Fibroblast of the conjunctiva (primary cell): ENCODE data around the gene TCIRG1.
A peak's percentile ranks its signal among the peaks of the same experiment; 100 is the strongest.

Experiments used
- DNase-seq: peaks from one replicate; pipeline ENCODE4 v3.0.0-alpha.2; 2010; ENCODE audit warnings: low read depth

TCIRG1 gene

DNA sequence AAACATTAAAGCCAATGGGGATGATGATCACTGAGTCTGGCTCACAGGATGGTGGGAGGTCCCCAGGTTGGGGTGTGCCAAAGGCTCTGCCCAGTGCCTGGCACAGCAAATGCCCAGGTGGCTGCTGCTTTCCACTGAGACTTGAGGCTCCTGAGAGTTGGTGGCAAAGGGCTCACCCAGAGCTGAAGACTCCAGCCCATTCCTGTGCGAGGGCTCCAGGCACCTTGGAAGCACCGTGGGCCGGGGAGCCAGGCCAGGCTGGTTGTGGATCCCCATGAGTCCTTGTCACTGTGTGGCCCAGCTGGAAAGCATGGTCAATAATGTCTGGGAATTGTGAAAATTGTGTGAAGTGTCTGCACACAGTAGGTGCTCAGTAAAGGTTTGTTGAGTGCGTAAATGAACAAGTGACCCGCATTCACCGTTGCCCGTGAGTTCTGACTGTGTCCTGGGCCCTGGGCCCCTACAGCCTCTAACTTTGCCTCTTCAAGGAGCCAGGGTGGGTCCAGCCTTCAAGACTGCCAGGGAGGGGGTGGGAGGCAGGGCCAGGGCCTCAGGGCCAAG, 32.1 kb upstream of the TCIRG1 start:
- DNase-seq: no peak

DNA sequence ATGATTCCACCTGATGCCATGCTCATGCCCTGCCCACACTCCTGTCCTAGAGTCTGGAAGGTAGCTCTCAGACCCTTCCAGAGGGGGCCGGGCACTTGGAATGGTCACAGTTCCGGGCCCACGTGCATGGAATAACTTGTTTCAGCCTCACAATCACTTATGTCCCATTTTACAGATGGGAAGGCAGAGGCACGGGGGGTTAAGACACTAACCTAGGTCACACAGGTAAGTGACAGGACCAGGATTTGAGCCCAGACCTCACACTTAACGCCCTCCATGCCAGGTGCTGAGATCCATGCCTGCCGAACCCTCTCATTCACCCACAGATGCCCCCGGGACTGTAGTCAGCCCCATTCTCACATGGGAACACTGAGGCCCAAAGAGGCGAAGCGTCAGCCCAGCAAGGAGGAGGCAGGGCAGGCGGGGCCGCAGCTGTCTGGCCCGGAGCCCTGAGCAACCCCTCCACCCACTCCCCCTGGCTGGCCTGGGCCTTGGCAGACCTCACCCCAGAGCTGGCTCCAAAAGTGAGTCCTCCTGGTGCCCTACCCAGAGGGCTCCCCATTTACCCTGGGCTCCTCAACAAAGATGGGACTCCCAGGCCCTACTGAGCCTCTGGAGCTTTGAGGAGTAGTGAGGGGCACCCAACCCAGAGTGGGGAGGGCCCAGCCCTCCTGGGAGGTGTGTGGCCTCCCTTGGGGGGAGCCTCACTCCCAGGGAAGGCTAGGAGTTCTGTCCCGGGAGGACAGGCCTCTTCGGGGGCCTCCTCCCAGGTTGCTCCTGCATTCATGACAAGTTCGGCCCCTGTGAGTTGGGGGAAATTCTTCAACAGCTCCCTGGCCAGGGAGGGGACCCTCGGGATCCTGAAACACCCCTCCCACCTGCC, 31.1 kb upstream of the TCIRG1 start:
- no peak for DNase-seq

DNA sequence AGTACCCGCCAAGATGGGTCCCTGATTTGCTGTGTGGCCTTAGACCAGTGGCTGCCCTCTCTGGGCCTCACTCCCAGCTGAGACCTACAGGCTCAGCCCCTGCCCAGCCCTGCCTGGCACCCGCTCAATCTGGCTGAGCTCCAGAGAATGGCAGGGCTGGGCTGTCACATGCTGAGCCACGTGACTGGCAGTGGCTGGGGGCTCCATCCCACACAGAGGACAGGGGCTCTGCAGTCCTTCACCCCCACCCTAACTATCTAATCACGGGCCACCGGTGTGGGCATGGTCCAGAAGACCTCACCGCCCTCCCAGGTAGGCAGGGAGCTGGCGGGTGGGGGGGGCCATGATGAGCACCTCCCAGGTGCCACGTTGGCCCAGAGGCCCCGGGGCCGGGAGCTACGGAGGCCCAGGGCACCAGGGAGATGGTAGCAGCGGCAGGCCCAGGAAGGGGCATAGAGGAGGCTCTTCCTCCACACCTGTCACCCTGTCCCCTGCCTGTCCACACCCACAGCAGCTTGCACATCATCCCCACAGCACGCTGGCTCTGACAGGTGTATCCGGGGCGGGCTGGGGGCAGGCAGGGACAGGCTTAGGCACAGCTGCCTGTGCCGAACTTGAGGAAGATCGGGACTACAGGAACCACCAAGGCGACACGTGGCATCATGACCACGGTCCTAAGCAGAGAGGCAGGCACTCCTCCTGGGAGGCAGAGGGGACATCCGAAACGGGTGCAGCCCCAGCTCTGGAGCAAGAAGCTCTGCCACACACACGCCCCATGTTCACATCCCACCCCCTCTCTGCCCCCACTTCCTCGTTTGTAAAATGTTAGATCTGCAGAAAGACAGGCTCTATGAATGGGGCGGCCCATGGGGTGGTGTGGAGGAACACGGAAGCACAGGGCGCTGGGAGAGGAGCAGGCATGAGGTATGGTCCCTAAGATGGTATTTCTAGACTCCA, 30.2 kb upstream of the TCIRG1 start:
- DNase-seq: no peak

DNA sequence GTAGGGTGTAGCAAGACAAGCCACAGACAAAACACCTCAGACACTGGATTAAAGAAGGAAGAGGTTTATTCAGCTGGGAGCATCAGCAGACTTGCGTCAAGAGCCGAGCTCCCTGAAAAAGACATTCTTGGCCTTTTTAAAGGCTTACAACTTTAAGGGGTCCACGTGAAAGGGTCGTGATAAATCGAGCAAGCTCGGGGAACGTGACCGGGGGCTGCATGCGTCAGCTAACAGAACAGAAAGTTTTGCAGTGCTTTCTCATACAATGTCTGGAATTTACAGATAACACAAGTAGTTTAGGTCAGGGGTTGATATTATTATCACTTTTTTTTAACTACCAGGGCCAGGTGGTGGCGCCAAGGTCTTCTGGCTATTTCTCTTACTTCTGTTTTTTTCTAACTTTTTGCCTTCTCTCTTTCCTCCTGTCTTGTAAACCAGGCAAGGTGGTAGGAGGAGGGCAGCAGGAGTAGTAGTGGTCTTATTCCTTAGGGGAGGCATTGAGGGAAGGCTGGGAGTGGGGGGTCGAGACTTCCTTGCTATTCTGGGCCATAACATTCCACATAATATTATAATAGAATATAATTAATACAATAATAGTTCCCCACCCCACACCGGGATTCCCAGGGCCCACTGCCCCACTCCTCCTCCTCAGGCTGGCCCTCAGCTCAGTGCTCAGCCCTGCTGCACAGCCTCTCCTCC, 29.3 kb upstream of the TCIRG1 start:
- no peak for DNase-seq

DNA sequence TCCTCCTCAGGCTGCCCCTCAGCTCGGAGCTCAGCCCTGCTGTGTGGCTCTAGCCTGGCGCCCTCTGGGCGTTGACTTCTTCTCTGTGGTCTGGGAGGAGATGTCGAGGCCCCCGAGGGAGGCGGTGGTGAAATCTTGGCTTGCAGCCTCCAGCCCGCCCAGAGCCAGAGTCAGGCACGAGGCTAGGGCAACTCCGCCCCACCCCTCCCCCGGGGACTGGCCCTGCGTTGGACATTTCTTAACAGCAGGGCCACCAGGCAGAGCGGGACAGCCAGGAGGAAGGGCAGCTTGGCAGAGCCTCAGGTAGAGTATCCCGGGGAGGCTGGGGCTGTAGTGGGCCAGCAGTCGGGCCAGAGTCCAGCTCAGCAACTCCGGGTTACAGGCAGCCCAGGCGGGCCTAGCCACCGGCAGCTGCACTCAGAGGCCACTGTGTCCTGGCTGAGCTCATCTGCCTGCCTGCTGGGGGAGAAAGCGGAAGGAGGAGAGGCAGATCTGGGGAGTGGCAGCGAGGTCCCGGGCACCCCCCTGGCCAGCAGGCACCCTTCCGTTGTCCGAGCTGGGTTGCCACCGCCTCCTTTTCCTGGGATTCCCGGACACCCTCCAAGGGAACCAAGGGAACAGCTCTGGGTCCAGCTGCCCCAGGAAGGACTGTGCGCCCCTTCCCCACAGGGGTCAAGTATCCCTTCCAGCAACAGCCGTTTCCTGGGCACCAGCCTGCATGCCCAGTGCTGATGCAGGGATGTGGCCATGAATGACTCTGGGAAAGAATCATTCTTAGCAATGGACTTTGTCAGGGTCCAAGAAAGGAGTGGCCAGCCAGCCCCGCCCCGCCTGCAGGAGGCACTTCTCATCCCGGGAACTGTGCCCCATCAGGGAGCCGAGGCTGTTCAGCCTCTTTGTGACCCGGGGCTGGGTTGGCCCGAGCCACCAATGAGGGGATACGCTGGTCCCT, 28.5 kb upstream of the TCIRG1 start, which contains the start of gene ALDH3B1:
Gene ALDH3B1, plus strand, starts transcription at position 238 of the 952 bp plus-strand sequence. CDS start 4,971 bp downstream, outside the sequence.
- DNase-seq: peak; percentile 78

DNA sequence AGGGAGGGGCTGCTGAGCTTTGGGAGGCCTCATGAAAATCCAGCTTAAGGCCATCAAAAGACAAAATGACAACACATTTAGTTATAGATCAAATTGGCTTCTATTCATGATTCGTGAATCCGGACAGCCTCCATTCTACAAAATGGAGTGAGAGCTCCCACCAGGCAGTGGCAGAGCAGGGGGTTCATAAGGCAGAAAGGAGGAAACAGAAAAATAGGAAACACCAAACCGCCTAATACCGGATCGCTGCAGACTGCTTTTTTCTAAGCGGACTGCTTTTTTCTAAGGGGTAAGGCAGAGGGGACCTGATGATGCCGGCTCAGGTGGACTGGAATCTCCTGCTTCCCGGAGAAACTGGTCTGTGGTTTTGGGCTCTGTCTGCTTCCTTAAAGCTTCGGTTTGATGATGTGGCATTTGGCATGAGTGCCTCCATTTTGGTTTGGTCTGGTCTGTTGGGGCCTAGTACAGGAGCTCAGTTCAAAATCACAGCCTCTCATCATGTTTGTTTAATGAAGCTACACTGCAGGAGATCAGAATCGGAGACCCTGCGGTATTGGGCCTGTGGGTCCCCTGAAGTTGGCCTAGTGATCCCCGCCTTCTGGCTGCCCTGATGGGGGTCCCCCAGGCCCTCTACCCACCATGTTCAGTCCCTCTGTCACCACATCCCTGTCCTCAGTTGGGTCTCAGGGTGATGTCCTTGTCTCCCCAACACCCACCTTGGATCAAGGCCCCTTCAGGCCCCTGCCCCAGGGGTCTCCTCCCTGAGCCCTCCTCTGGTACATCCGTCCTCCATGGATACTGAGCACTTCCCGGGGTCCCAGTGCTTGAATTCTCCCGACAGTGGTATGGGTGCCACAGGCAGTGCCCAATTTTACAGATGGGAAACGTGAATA, 27.5 kb upstream of the TCIRG1 start:
- no peak for DNase-seq

DNA sequence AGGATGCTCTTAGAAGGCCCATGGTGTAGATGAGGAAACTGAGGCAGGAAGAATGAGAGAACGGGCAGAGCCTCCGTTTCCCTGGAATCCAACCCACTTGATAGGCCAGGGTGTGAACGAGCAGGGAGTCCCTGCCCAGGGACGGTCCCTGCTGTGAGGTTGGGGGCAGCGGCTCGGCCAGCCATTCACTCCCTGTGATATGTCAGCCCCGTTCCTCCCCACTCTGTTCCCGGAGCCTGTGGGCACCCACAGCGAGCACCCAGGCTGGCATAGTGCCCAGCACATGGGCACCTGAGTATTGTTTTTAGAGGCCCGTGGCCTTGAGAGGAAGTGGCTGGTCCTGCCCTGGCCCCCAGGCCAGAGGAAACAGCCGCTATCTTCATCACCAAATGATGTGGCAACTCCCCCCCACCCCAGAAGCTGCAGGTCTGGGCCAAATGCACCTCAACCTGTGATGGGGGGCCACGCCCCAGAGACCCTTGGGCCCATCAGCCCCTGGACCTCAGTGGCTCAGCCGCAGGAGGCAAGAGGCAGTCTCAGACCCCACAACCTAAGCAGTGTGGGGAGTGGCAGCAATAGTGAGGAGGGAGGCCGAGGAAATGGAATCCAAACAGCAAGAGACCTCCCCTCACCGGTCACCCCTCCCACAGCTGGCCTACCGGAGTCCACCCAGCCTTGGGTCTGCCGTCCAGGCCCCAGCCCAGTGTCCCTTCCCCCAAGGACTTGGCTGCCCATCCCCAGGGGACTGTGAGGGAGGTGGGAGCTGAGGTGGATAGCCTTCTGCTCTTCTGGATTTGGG, 26.6 kb upstream of the TCIRG1 start:
- no peak for DNase-seq

DNA sequence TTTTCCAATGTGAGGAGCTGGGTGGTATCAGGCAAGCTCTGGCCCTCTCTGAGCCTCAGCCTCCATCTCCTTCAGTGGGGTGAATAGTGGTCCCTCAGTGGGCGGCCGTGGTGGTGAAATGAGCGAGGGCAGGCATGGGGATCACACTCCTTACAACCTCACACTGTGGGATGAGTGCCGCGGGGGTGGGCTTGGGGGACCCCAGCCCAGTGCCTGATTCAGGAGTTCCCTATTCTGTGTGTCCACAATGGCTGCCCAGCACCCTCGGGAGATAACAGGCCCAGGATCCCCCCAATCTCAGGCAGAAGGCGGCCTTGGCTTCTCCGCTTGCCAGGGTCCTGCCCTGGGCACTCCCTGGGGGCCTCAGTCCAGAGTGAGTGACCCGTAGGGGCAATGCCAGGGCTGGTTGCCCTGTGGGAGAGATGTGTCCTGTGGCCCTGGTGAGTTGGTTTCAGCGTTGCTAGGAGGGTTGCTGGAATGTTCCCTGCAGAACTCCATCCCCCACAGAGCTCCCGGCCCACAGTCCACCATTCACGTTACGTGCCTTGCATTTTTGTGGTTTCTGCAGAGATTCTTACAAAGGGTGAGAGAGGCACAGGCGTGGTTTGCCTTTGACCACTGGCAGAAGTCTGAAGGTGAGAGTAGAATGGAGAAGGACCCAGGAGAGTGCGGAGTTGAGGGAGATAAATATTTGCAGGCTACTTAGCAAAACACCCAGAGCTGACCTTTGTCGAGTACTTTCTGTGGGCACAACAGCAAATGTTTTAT, 25.8 kb upstream of the TCIRG1 start:
- DNase-seq: peak; percentile 92

DNA sequence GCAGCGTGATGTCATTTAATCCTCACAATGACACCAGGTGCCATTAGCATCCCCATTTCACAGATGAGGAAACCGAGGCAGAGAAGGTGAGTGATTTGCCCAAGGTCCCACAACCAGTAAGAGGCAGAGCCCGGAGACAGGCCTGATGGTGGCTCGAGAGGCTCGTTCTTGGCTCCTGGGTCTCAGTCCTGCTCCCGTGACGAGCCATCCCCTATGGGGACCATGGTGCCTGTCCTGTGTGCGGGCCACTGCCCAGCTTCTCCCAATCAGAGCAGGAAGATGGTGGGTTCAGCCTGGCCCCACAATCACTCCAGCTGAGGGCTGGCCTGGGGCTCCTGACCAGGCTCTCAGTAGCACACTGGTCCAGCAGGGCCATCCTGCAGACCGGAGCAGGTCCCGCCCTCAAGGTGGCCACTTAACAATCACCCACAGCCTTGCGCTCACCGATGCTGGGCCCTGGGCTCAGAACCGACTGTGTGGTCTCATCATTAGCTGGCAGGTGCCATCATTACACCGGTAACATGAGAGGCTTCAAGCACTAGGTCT, 25.1 kb upstream of the TCIRG1 start:
- no peak for DNase-seq

DNA sequence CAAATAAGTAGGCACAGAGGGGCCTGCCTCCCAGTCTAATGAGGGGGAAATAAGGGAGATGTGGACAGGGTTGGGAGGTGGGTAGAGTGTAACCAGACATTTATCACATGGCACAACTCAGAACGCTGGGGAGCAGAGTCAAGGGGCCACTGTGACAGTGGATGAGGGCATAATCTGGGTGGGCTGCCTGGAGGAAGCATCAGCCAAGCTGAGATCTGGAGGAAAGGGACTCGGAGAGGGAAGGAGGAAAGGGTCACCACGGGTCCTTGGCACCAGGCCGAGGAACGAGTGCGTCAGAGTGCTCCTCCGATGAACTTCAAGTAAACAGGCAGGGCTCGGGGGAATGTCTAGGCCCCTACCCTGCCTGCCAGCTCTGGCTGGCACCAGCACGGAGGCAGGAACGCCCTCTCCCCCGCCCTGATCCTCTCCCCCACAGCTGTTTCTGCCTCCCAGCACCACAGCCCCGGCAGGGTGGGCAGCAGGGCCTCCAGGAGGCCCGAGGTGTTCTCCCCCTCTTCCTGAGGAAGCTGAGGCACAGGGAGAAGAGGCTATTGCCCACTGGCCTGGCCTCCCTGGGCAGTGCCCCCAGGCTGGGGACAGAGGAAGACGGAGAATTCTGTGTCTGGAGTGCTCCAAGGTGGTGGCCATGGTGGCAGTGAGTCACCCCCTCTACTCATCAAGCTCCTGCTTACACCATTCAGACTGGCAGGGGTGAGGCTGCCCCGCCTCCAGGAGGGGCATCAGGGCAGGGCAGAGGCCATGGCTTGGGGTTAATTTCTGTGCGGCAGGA, 24.5 kb upstream of the TCIRG1 start:
- peak; percentile 69 for DNase-seq

DNA sequence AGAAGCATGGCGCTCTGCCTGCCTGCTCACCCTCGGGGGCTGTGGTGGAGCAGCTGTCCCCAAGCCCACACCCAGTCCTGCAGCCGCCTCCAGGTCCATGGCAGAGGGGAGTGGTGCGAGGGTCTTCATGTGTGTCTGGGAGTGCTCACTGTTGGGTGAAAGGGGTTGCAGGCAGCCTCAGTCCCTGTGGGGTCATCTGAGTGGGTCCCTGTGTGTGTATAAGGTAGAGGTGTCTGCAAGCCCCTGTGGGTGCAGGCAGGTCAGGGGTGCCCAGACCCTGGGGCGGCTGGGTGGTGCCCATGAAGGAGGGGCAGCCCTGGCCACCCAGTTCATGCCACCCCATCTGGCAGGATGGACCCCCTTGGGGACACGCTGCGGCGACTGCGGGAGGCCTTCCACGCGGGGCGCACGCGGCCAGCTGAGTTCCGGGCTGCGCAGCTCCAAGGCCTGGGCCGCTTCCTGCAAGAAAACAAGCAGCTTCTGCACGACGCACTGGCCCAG, 23.8 kb upstream of the TCIRG1 start:
- DNase-seq: no peak

DNA sequence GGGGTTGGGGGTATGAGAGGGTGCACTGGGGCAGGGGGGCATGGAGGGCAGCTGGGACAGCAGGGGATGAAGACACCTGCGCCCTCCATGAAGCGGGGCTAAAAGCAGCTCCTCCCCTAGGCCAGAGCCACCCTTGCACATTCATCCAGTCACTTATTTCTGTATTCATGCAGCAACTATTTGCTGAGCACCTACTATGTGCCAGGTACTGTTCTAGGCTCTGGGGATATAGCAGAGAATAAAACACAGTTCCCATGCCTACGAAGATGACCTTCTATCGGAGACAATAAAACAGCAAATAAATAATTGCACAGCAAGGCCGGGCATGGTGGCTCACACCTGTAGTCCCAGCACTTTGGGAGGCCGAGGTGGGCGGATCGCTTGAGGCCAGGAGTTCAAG, 23.4 kb upstream of the TCIRG1 start:
- DNase-seq: no peak

DNA sequence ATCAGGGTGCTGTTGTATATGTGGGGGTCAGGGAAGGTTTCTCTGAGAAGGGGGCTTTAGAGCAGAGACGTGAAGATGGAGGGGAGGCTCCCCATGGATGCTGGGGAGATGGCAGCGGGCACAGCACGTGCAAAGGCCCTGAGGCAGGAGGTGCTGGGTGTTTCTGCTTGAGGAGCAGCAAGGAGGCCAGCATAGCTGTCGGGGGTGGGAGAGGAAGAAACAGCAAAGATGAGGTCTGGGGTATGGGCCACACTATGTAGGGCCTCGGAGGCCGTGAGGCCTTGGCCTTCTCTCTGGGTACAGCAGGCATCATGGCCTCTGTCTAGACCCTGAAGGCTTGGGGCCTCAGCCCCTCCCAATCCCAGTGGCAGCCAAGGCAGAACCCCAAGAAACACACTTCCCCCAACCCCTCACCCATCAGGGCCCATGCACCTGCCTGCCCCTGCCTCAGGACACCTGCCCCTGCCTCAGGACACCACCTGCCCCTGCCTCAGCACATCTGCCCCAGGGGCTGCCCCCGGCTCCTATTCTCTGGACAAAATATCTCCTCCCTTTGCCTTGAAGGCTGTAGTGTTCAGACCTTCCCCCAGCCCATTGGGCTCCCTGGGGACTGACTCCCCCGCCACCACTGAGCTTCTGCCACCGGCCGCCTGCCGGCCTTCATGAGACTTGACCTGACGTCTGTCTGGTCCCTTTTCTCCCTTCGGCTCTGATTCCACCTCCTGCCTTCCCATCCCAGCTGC, 22.5 kb upstream of the TCIRG1 start:
- no peak for DNase-seq

DNA sequence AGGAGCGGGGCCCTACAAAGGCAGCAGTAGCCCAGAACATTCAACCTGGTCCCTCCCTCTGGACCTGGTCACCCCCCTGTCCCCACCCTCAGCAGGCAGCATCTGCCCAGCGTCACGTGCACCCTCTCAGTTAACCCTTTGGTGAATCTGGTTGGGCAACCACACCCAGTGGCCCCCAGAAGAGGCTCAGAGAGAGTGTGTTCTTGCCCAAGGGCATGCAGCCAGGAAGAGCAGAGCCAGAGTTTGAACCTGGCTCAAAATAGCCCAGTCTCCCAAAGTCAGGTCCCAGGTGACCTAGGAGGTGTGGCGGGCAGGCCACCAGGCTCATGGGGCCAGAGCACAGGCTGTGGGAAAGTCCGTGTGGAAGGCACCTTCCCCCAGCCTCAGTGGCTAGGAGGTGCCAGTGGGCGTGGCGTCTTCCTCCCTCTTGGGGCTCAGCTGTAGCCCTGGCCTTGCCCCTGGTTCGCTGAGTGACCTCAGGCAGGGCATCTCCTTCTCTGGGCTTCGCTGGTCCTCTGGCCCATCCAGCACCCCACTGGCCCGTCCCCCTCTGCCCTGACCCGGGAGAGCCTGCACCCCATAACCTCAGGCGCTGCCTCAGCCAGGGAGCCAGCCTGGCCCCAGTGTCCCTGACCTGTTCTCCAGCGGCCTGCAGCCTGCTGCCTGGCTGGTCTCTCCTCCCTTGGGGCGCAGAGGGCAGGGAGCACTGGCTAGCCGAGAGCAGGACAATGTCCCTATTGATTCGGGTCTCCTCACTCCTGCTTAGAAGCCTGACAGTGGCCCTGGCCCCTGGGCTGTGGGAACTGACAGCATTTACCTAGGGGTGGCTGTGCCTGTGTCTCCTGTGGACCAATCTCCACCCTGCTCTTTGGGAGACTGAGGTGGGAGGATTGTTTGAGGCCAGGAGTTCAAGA, 21.7 kb upstream of the TCIRG1 start:
- DNase-seq: no peak
